HepG2 (cell line): ENCODE results near the gene SPPL2B.

Source experiments
- BHLHE40 ChIP-seq: IDR thresholded peaks from 2 replicates; pipeline ENCODE4 v1.6.1; 2011; ENCODE audit warnings: low read length, improper control_type of control experiment
- CEBPB ChIP-seq: IDR thresholded peaks from 2 replicates; pipeline ENCODE4 v1.6.1; 2011; ENCODE audit warnings: low read depth, low read length, improper control_type of control experiment, borderline replicate concordance
- CREB1 ChIP-seq, 2 experiments: fragments of 450-650 bp in 1 of 2; IDR thresholded peaks; 2 replicates each; pipeline ENCODE4 v1.6.1; 2016 to 2017; ENCODE audit warnings: control low read depth in 1 of 2, mild to moderate bottlenecking in 1 of 2, missing compliant biosample characterization in 1 of 2, missing genetic modification characterization in 1 of 2
- CREM ChIP-seq, 2 experiments: sonication (generic) in 1 of 2; formaldehyde crosslinking in 1 of 2; IDR thresholded peaks; 2 replicates each; pipeline versions ENCODE4 v1.4.0 to v1.6.1; 2016 to 2020; ENCODE audit warnings: antibody characterized with exemption in 1 of 2, mild to moderate bottlenecking in 1 of 2, missing genetic modification reagents in 1 of 2
- EZH2 ChIP-seq: conservative IDR thresholded peaks from 2 replicates; pipeline ENCODE4 v1.6.1; 2012; ENCODE audit warnings: mild to moderate bottlenecking, low read depth, low read length, moderate library complexity
- HNF4G ChIP-seq, 2 experiments: sonication (generic) in 1 of 2; formaldehyde crosslinking in 1 of 2; IDR thresholded peaks; 2 replicates each; pipeline versions ENCODE4 v1.4.0 to v1.6.1; 2011 to 2020; ENCODE audit warnings: borderline replicate concordance in 2 of 2, low read depth in 2 of 2, mild to moderate bottlenecking in 2 of 2, low read length in 1 of 2, missing genetic modification reagents in 1 of 2, moderate library complexity in 1 of 2
- JUND ChIP-seq: sonication (generic); formaldehyde crosslinking; IDR thresholded peaks from 2 replicates; pipeline ENCODE4 v1.8.0; 2022; ENCODE audit warnings: mild to moderate bottlenecking, missing genetic modification reagents
- REXO4 ChIP-seq: sonication (generic); formaldehyde crosslinking; IDR thresholded peaks from 2 replicates; pipeline ENCODE4 v1.8.0; 2022; ENCODE audit warnings: missing genetic modification reagents, mild to moderate bottlenecking, borderline replicate concordance
- ZBED4 ChIP-seq: sonication (generic); formaldehyde crosslinking; IDR thresholded peaks from 2 replicates; pipeline ENCODE4 v1.4.0; 2020; ENCODE audit warnings: missing genetic modification reagents, borderline replicate concordance
- ZC3H4 ChIP-seq: sonication (generic); formaldehyde crosslinking; IDR thresholded peaks from 2 replicates; pipeline ENCODE4 v1.4.0; 2020; ENCODE audit warnings: missing genetic modification reagents, borderline replicate concordance
- ZNF318 ChIP-seq: sonication (generic); formaldehyde crosslinking; IDR thresholded peaks from 2 replicates; pipeline ENCODE4 v1.4.0; 2020; ENCODE audit warnings: mild to moderate bottlenecking, missing genetic modification reagents
- ZSCAN20 ChIP-seq: sonication (generic); formaldehyde crosslinking; IDR thresholded peaks from 2 replicates; pipeline ENCODE4 v1.4.0; 2020; ENCODE audit warnings: missing genetic modification reagents, mild to moderate bottlenecking, borderline replicate concordance

GRCh38 chr19:2333027-2333806 lies 4.7 kb downstream of the SPPL2B start:
- TF ChIP-seq CREB1 (IDR thresholded peaks at IDR 0.05) (no peak), CREB1 (CRISPR knock-in tag; IDR thresholded peaks at IDR 0.05) (no peak), ZBED4 (CRISPR knock-in tag) (no peak), CREM (IDR thresholded peaks at IDR 0.05) (no peak), CREM (CRISPR knock-in tag; IDR thresholded peaks at IDR 0.05) (no peak), CEBPB (no peak), BHLHE40 (no peak), ZSCAN20 (CRISPR knock-in tag) (no peak), EZH2 (no peak), ZNF318 (no peak), HNF4G (IDR thresholded peaks at IDR 0.05; ENCODE audit: borderline replicate concordance, low read depth, low read length) (no peak), HNF4G (CRISPR knock-in tag; IDR thresholded peaks at IDR 0.05; ENCODE audit: borderline replicate concordance, low read depth) (no peak), ZC3H4 (CRISPR knock-in tag) (no peak), JUND (CRISPR knock-in tag) (no peak), REXO4 (CRISPR knock-in tag) (no peak)
